ENCODE measurements around the gene CASP5. TPM values are rescaled to one million over a fixed set of nuclear protein-coding genes. Genes with fewer than 3 reads are reported as not detected.

The CASP5 gene
- total RNA-seq, 1 donor from 2014 or later = not detected

DNA sequence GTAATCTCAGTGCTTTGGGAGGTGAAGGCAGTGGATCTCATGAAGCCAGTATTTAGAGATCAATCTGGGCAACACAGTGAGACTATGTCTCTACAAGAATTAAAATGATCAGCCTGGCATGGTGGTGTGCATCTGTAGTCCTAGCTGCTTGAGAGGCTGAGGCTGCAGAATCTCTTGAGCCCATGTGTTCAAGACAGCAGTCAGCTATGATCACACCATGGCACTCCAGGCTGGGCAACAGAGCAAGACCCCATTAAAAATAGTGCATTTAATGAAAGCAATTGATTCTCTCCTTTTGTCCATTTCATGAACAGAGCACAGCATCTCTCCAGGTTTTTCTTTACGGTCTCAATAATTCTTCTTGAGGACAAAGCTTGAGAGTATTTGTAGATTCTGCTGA, 33.5 kb upstream of the CASP5 start:
- no peaks in the 10 kb centered on the region for H3K4me1 Mint-ChIP-seq
- H3K36me3 Mint-ChIP-seq = peaks cover 3% of the 10 kb centered on the region
- no peak overlapping the region for H3K27ac Mint-ChIP-seq
- TF ChIP-seq, protein P1, sequence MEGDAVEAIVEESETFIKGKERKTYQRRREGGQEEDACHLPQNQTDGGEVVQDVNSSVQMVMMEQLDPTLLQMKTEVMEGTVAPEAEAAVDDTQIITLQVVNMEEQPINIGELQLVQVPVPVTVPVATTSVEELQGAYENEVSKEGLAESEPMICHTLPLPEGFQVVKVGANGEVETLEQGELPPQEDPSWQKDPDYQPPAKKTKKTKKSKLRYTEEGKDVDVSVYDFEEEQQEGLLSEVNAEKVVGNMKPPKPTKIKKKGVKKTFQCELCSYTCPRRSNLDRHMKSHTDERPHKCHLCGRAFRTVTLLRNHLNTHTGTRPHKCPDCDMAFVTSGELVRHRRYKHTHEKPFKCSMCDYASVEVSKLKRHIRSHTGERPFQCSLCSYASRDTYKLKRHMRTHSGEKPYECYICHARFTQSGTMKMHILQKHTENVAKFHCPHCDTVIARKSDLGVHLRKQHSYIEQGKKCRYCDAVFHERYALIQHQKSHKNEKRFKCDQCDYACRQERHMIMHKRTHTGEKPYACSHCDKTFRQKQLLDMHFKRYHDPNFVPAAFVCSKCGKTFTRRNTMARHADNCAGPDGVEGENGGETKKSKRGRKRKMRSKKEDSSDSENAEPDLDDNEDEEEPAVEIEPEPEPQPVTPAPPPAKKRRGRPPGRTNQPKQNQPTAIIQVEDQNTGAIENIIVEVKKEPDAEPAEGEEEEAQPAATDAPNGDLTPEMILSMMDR (IDR thresholded peaks at IDR 0.05; ENCODE audit: unreplicated experiment) = no peak
- DNase-seq (ENCODE audit: low spot score in 2 of 2, unreplicated experiment in 2 of 2) = no peak
- H3K27me3 Mint-ChIP-seq (ENCODE audit: low read depth) = no peaks in the 10 kb centered on the region
- no peak overlapping the region for H3K4me3 Mint-ChIP-seq
- H3K9me3 Mint-ChIP-seq = peaks cover 26% of the 10 kb centered on the region

DNA sequence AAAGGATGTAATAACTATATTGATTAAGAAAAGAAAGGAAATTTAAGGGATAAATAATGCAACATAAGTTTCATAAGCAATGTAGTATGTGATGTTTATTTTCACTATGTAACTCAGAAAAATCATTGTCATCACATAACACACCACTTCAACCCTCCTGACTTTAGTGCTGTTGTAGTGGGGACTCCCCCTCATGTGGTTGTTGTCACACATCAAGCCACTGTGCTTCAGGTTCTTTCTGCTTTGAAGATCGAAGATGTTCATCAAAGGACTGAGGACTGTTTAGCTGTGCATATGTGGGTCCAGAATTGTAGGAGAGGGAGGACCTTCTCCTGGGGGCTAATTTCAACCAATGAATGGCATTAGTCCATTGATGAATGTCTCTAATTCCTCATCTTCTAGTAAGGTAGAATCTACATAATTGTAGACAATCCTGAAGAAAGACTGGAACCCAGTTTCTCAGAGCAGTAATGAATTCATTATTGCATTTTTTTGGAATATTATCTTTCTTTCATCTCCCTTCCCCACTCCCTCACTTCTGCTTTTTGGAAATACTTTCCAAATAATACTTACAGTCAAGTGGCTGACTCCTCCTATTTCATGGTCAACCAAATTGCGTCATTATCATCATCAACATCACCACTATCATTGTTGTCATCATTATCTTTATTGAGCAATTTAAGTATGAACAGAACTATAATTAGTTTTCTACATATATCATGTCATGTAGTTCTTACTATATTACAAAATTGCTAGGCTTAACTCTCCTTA, 31.9 kb upstream of the CASP5 start:
- Mint-ChIP-seq H3K4me1 (no peaks in the 10 kb centered on the region), H3K27me3 (ENCODE audit: low read depth) (no peaks in the 10 kb centered on the region), H3K36me3 (peaks cover 3% of the 10 kb centered on the region), H3K4me3 (no peak overlapping the region), H3K27ac (no peak overlapping the region), H3K9me3 (peaks cover 23% of the 10 kb centered on the region)
- no peak for DNase-seq (ENCODE audit: low spot score in 2 of 2, unreplicated experiment in 2 of 2)
- TF ChIP-seq, protein P1 (IDR thresholded peaks at IDR 0.05; ENCODE audit: unreplicated experiment) = no peak

DNA sequence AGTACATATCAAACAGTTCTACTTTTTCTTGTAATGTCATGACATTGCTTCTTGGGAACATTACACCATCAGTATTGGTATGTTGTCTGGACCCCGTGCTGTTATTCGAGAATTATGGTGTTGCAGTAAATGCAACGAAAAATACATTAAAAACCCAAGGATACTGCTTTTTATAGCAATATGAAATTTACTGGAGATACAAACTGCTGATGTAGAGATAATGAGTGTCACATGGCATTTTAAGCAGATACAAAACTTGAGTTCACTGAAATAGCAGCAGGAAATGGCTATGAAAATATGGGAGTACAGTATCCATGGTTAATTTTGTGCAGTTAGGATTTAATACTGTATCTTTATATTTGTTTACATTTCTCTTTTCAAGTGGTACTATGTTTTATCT, 29.5 kb upstream of the CASP5 start:
- H3K9me3 Mint-ChIP-seq = peaks cover 23% of the 10 kb centered on the region
- TF ChIP-seq, protein P1 (IDR thresholded peaks at IDR 0.05; ENCODE audit: unreplicated experiment) = no peak
- H3K36me3 Mint-ChIP-seq = peaks cover 3% of the 10 kb centered on the region
- H3K27ac Mint-ChIP-seq = no peak overlapping the region
- peaks cover under 1% of the 10 kb centered on the region for H3K4me1 Mint-ChIP-seq
- no peaks in the 10 kb centered on the region for H3K27me3 Mint-ChIP-seq (ENCODE audit: low read depth)
- DNase-seq (ENCODE audit: low spot score in 2 of 2, unreplicated experiment in 2 of 2) = no peak
- H3K4me3 Mint-ChIP-seq = no peak overlapping the region

DNA sequence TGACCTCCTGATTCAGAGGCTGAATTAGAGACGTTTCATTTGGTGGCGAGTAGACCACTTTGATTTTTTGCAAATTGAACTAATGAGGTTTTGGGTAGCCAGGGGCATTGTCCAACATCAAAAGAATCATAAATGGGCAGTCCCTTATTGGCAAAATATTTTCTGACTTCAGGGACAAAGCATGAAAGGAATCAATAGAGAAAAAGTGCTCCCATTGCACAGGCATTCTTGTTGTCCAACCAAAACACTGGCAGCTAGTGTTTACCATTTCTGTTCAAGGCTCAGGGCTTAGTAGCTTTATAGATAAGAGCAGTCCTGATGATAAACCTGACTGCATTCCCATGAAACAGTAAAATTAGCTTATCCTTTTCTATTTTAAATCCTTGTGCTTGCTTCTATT, 28.6 kb upstream of the CASP5 start:
- no peak for DNase-seq (ENCODE audit: low spot score in 2 of 2, unreplicated experiment in 2 of 2)
- Mint-ChIP-seq H3K9me3 (peaks cover 26% of the 10 kb centered on the region), H3K4me1 (peaks cover 9% of the 10 kb centered on the region), H3K27ac (no peak overlapping the region), H3K36me3 (peaks cover 3% of the 10 kb centered on the region), H3K27me3 (ENCODE audit: low read depth) (no peaks in the 10 kb centered on the region), H3K4me3 (no peak overlapping the region)
- TF ChIP-seq, protein P1 (IDR thresholded peaks at IDR 0.05; ENCODE audit: unreplicated experiment) = no peak

DNA sequence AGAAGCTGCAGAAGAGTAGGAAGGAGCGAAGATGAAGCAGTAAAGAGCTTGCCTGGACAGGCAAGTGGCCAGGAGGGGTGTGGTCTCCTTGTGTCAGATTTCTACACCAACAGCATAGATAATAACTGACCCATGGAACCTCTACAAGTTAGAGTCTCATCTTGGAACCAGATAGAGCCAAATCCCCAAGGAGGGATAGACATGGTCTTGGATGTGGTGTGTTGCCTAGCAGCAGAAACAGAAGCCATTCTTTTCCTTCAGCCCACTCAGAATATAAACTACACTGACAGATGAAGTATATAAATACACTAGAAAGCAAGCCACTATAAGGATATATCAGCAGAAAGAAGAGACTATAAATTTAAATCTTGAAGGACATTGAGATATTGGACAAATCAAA, 26.5 kb upstream of the CASP5 start:
- Mint-ChIP-seq H3K4me3 (no peak overlapping the region), H3K4me1 (peaks cover 18% of the 10 kb centered on the region), H3K27ac (no peak overlapping the region), H3K9me3 (peaks cover 26% of the 10 kb centered on the region), H3K27me3 (ENCODE audit: low read depth) (no peaks in the 10 kb centered on the region), H3K36me3 (peaks cover 3% of the 10 kb centered on the region)
- DNase-seq (ENCODE audit: low spot score in 2 of 2, unreplicated experiment in 2 of 2) = no peak
- TF ChIP-seq, protein P1 (IDR thresholded peaks at IDR 0.05; ENCODE audit: unreplicated experiment) = no peak

All from mesothelial cell of epicardium (in vitro differentiated cells).